Activated CD4-positive, alpha-beta T cell treated with anti-CD3 and anti-CD28 coated beads, Interleukin-2, Interleukin-4, amounts not matched to agents 100 ng/mL and 50 ng/mL, durations not matched to agents 16 hours and 8 hours (primary cell): ENCODE results near the gene ADGRE1.

Experiments
- DNase-seq: peaks from one replicate; pipeline ENCODE4 v3.0.0-alpha.2; 2020; ENCODE audit warnings: low spot score

ADGRE1 gene

GRCh38 chr19:6876748-6877147 is 10.6 kb upstream of the ADGRE1 start:
- no peak for DNase-seq

- DNase-seq: no peak
These were observed 9.6 kb upstream of the ADGRE1 start for GRCh38 chr19:6877766-6878165.

GRCh38 chr19:6886277-6886897 is 992 bp upstream of the ADGRE1 start:
- no peak for DNase-seq

- DNase-seq: no peak
These were observed 1.6 kb downstream of the ADGRE1 start for GRCh38 chr19:6888967-6889366.

GRCh38 chr19:6890401-6890913 is 3.1 kb downstream of the ADGRE1 start:
- no peak for DNase-seq

GRCh38 chr19:6890938-6891337 is 3.6 kb downstream of the ADGRE1 start:
- no peak for DNase-seq

GRCh38 chr19:6891761-6892385 is 4.5 kb downstream of the ADGRE1 start:
- no peak for DNase-seq

GRCh38 chr19:6894313-6894712 is 6.9 kb downstream of the ADGRE1 start:
- DNase-seq: no peak

GRCh38 chr19:6903446-6903845 is 16.1 kb downstream of the ADGRE1 start:
- no peak for DNase-seq

- DNase-seq: no peak
These were observed 19.2 kb downstream of the ADGRE1 start for GRCh38 chr19:6906559-6907060.

- no peak for DNase-seq
These were observed 24.1 kb downstream of the ADGRE1 start for GRCh38 chr19:6911523-6911922.

- no peak for DNase-seq
These were observed 26.9 kb downstream of the ADGRE1 start for GRCh38 chr19:6914321-6914720.

- DNase-seq: no peak
These were observed 29.6 kb downstream of the ADGRE1 start for GRCh38 chr19:6916952-6917351.

GRCh38 chr19:6925386-6925785 is 38.0 kb downstream of the ADGRE1 start:
- no peak for DNase-seq

- DNase-seq: peak; percentile 19
These were observed 38.7 kb downstream of the ADGRE1 start for GRCh38 chr19:6925801-6926751.

- DNase-seq: no peak
These were observed 42.8 kb downstream of the ADGRE1 start for GRCh38 chr19:6930190-6930589.

GRCh38 chr19:6935069-6935468 is 47.7 kb downstream of the ADGRE1 start:
- DNase-seq: no peak

- no peak for DNase-seq
These were observed 48.2 kb downstream of the ADGRE1 start for GRCh38 chr19:6935618-6936017.

GRCh38 chr19:6945733-6946132 is 58.4 kb downstream of the ADGRE1 start:
- no peak for DNase-seq

- DNase-seq: peak; percentile 83
These were observed 60.4 kb downstream of the ADGRE1 start for GRCh38 chr19:6947745-6948144.

- DNase-seq: no peak
These were observed 61.5 kb downstream of the ADGRE1 start for GRCh38 chr19:6948884-6949283.

- no peak for DNase-seq
These were observed 65.6 kb downstream of the ADGRE1 start for GRCh38 chr19:6952956-6953355.

- no peak for DNase-seq
These were observed 67.7 kb downstream of the ADGRE1 start for GRCh38 chr19:6955082-6955481.
